ENCODE measurements around the gene CLEC16A.

Gene CLEC16A

DNA sequence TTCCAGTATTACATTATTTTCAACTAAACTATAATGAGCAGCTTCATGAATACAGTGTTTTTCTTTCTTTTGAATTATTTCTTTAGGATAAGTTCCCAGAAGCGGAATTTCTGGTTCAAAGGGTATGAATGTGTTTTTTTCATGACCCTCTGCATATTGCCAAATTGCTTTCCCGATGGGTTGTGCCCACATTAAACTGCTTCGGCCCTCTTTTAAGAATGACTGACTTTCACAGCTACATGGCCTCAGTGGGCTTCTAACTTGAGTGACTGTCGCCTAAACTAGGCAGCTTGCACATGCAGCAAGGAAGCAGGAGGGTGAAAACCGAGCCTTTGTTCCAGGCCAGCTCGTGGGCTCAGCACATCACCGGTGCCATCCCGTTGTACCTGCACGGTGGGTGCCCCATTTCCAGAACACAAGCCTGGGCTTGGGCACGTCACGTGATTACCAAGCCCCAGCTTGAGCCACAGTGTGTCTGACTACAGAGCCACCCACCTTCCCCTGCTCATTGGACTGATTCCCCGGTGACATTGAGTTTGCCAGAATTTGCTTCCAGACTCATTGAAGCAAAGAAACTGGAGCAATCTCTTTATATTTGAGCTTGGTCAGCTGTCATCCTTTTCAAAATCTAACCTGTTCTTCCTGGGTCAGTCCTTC, 112.8 kb downstream of the CLEC16A start:
- H3K4me3 ChIP-seq (ENCODE audit: low read length): no peak overlapping the region
- TF ChIP-seq ZNF274 (IDR thresholded peaks at IDR 0.05; ENCODE audit: low read depth, low read length): no peak

DNA sequence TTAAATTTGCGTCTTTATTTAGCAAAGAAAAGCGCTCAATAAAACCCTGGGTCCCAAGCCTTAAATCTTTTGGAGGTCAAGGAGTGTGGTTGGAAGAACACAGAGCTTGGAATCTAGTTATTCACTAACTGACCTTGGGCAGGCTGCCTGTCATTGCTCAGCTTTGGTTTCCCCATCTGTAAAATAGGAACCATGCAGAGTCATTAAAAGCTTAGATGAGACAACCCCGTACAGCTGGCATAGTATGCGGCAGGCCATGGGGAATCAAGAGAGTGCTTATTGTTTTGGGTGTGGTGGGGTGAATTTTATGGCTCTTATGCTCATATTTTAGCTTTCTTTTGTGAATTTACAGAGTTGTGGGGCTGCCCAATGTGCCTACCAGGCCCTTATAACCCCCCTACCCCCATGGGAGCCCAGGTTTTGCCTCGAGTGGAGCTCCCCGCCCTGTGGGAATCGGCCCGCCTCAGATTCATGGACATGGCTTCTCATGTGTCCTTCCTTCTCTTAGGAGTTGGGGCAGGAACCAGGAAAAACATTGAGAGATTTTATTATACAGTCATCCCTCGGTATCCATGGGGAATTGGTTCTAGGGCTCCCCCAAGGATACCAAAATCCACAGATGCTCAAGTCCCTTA, 113.5 kb downstream of the CLEC16A start:
- no peak overlapping the region for H3K4me3 ChIP-seq (ENCODE audit: low read length)

DNA sequence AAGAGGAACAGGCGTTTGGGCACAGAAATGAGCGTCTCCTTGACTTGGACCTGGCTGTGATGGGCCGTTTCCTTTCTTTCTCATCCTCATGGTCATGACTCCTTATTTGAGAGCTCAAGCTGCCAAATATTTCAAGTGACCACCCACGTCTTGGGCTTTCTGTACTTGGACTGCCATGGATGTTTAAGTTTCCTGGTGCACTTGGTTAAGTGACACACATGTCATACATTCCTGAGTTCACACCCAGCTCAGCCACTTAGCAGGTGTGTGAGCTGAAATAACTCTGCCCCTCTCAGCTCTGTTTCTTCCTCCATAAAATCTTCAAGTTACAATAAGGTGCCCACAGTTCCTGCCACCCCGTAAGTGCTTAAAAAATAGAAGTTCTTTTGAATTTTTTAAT, 114.5 kb downstream of the CLEC16A start:
- H3K4me3 ChIP-seq (ENCODE audit: low read length): no peak overlapping the region
- no peak for TF ChIP-seq ZNF274 (IDR thresholded peaks at IDR 0.05; ENCODE audit: low read depth, low read length)

More for the DNA sequence above, 113.5 kb downstream of the CLEC16A start:
- TF ChIP-seq ZNF274 (IDR thresholded peaks at IDR 0.05; ENCODE audit: low read depth, low read length): no peak

DNA sequence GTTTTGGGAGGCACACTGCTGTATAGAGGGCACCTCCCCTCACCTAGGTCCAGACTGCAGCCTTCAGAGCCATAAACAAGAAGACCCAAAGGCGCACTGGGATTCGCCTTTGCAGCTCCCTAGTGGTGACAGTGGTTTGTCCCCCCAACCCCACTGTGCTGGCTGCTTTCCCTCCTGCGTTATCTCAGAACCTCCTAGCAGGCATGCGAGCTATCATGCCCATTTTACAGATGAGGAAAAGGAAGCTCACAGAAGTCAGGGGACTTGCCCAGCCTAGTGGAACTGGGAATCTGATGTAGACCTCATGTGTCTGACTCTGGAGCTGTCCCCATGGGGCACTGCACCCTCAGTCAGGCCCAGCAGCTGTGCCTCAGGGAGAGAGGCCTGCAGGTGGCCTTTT, 115.2 kb downstream of the CLEC16A start:
- TF ChIP-seq ZNF274 (IDR thresholded peaks at IDR 0.05; ENCODE audit: low read depth, low read length): no peak
- no peak overlapping the region for H3K4me3 ChIP-seq (ENCODE audit: low read length)

DNA sequence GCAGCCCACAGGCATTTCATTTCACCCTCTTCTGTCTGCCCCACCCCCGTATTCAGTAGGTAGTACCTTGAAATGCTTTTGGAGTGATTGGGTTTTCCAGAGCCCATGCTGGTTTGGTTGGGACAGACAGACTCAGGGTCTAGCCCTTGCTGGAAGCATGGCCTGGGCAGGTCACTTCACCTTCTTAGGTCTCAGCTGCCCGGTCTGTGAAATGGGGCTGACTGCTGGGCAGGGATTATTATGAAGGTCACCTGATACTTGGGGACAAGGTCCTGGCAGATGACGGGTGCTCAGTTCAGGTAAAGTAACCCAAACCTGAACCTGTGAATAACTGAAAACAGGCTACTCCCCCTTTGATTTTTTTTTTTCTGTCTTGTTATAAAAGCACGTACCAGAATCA, 116.0 kb downstream of the CLEC16A start:
- TF ChIP-seq ZNF274 (IDR thresholded peaks at IDR 0.05; ENCODE audit: low read depth, low read length): no peak

DNA sequence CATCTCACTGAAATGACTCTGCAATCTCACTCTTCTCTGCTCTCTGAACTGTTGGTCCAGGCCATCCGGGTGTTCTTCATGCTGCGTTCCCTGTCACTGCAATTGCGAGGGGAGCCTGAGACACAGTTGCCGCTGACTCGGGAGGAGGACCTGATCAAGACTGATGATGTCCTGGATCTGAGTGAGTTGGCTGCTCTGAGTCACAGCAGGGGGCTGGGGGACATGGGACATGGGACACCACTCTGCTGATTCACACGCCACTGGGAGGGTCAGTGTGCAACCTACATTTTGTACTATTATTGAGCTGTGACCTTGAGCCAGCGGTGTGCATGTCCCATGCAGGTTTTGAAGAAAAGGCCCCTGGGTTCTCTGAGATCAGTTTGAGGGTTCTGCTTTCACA, 116.5 kb downstream of the CLEC16A start:
- TF ChIP-seq ZNF274 (IDR thresholded peaks at IDR 0.05; ENCODE audit: low read depth, low read length): no peak
- H3K4me3 ChIP-seq (ENCODE audit: low read length): no peak overlapping the region

More for the DNA sequence above, 116.0 kb downstream of the CLEC16A start:
- H3K4me3 ChIP-seq (ENCODE audit: low read length): no peak overlapping the region

DNA sequence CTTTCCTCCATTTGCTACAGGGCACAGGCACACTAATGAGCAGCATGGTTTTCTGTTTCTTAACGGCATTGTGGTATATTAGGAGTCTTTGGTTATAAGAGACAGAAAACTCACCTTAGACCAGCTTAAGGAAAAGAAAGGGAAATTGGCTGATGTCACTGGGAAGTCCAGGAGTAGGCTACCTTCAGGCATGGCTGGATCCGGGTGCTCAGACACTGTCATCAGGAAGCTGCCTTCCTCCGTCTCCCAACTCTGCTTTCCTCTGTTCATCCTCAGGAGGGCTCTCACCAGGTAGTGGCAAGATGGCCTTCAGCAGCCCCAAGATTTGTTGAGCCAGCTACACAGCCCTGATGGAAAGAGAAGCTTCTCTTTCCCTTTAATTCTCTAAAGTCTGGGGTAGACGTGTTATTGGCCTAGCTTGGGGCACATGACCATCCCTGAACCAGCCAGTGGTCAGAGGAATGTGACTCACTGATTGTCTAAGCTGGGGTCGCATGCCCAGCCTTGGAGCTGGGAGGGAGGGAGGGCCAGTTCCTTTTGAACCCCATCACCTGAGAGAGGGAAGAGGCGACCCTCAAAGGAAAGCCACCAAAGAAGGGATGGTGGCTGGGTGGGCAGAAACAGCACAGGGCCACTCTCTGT, 117.4 kb downstream of the CLEC16A start:
- no peak for TF ChIP-seq ZNF274 (IDR thresholded peaks at IDR 0.05; ENCODE audit: low read depth, low read length)
- no peak overlapping the region for H3K4me3 ChIP-seq (ENCODE audit: low read length)

DNA sequence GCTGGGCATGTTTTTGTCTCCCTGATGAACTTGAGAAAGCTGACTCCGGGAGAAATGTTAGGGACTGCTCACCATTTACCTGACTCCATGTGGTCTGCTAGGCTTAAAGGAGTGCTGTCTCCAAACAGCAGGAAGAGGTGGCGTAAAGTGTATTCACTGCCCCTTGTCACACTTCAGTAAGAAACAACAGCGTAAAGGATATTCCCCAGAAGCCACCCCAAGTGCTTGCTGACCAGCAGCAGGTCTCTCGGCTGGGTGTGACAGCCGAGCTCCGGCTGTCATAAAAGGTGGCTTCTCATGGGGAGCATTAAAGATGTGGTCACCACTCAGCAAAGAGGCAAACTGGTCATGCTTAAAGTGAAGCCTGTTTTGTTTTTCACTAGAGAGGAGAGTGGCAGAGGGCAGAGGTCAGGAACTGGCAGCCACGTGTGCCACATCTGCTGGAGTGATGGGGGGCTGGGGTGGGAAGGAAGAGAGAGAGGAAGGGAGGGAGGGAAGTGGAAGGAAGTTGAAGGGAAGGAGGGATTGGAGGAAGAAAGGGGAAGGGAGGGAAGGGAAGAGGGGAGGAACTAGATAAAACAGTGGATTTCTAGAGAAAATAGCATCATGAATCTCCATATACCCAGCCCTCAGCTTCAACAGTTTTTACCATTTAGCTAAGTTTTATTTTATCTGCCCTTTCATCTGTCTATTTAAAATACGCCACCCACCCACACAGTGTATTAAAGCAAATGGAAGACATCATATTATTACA, 119.3 kb downstream of the CLEC16A start:
- no peak for TF ChIP-seq ZNF274 (IDR thresholded peaks at IDR 0.05; ENCODE audit: low read depth, low read length)
- no peak overlapping the region for H3K4me3 ChIP-seq (ENCODE audit: low read length)

DNA sequence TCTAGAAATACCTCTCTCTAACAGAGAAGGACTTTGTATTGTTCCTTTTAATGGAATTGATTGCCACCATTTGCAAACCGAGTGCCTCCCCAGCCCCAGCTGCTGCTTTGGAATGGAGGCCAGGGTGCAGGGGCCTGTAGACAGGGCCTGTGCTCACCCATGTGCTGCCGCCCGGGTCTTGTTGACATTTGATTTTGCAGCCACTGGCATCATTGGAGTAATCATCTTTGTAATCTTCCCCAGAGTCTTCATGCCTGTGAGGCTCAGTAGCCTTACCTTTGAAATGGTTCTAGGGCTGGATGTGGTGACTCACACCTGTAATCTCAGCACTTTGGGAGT, 119.8 kb downstream of the CLEC16A start:
- TF ChIP-seq ZNF274 (IDR thresholded peaks at IDR 0.05; ENCODE audit: low read depth, low read length): no peak
- H3K4me3 ChIP-seq (ENCODE audit: low read length): no peak overlapping the region

DNA sequence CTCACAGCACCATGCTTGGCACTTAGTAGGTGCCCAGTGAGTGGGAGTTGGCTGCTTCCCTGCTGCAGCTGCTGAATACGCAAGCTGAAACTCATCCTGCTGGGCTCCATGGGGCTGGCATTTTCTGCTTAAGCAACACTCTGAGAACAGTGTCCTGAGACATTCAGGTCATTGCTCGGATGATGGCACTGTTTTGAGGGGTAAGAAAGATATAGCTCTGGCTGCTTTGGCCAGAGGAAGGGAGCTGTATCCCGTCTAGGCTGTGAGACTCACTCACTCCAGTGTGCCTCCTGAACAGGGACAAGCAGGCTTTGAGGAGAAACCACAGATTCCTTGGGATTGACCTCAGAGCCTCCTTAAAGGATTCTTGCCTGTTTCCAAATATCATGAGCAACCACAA, 120.5 kb downstream of the CLEC16A start:
- TF ChIP-seq ZNF274 (IDR thresholded peaks at IDR 0.05; ENCODE audit: low read depth, low read length): no peak
- H3K4me3 ChIP-seq (ENCODE audit: low read length): no peak overlapping the region

DNA sequence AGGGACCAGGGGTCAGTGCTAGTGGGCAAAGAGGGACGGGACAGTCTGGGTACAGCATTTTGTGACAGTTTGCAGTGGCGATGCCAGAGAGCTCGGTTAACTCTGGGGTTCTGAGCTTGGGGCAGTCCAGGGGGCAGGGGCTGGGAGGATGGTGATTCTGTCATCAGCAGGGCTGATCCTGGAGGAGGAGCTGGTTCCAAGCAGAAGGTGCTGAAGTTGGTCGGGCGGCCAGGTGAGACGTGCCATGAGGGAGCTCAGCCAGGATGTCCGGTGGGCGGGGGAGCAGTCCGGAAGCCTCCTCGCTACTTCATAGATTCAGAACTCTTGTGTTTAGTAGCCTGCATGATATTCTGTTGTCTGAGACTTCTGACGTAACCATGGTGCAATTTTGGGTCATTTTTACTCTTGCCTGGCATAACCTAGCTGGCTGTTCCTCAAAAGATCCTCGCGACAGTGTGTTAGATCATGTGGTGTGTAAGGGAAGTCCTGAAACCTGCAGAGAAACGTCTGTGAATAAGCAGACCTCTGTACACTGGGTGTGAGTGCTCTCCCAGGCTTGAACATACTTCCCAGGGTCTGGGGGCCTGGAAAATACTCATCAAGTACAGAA, 122.0 kb downstream of the CLEC16A start:
- no peak overlapping the region for H3K4me3 ChIP-seq (ENCODE audit: low read length)
- no peak for TF ChIP-seq ZNF274 (IDR thresholded peaks at IDR 0.05; ENCODE audit: low read depth, low read length)

DNA sequence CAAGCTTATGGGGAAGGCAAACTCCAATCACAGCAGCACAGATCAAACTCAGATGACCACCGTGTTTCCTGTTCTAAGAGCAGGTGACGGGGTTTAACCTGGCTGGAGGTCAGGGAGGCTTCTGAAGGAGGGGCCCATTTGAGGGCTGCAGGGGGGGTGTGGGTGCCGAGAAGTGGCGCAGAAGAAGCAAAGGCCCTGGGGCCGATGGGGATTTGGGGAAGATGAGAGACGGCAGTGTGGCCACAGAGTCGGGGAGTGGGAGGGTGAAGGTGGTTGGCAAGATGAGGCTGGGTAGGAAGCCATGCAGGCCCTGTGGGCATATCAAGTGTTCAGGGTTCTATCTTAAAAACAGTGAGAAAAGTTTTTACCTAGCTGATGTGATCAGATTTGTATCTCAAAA, 122.9 kb downstream of the CLEC16A start:
- TF ChIP-seq ZNF274 (IDR thresholded peaks at IDR 0.05; ENCODE audit: low read depth, low read length): no peak
- no peak overlapping the region for H3K4me3 ChIP-seq (ENCODE audit: low read length)

DNA sequence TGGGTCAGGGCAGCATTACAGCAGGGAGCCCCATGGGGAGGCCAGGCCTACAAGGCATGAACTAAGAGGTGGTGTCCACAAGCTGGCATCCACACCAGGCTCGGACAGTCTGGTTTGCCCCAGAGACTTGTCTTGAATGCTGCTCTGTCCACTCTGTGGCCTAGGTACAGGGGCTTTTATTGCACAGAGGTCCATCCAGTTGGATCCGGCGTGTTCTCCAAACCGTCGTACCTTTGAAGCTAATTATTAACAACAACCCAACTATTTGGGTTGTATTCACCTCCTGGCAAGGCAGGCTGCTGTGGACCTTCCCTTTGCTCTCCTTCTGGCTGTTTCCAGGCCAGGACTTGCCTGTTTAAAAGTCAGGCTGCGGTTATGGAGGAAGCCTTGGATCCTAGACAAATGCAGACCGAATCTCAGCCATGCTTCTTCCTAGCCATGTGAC, 123.4 kb downstream of the CLEC16A start:
- TF ChIP-seq ZNF274 (IDR thresholded peaks at IDR 0.05; ENCODE audit: low read depth, low read length): no peak
- H3K4me3 ChIP-seq (ENCODE audit: low read length): no peak overlapping the region

DNA sequence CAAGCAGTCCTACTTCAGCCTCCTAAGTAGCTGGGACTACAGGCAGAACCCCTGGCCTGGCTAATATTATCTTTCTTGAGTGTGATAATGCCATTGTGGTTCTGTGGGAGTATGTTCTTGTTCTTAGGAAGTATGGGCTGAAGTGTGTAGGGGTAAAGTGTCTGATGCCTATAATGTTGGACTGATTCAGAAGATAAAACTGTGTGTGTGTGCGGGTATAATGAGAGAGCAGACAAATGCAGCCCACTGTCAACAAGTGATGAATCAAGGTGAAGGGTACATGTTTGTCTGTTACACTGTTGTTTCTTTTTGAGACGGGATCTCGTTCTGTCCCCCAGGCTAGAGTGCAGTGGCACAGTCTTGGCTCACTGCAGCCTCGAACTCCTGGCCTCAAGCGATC, 127.5 kb downstream of the CLEC16A start:
- no peak overlapping the region for H3K4me3 ChIP-seq (ENCODE audit: low read length)
- TF ChIP-seq ZNF274 (IDR thresholded peaks at IDR 0.05; ENCODE audit: low read depth, low read length): no peak

Measured in GM08714 (cell line).